Measurements from ENCODE around the gene ARHGEF10L.
A peak's percentile ranks its signal among the peaks of the same experiment; 100 is the strongest.

The ARHGEF10L gene

DNA sequence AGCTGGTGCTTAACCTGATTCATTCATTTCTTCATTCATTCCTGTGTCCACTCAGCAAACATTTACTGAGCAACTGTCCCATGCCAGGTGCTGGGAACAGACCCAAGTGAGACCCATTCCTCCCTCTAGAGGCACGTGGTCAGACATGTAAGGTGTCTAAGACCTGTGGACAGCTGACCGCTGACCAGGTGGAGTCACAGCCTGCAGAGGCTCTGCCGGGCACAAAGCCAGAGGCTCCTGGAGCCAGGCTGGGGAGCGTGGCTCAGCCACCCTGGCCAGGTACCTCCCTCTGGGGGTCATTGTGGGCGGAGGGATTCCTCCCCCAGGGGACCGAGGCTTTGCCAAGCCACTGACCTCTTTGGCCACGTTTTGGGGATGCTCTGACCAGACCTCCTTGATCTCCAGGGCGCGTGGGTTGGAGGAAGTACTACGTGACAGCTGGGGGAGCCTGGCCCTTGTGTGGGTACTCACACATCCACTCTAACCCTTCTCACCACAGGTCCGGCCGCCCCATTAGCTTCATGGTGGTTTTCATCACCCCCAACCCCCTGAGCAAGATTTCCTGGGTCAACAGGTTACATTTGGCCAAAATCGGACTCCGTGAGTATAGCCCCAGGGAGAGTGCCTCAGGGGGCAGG, 100.3 kb downstream of the ARHGEF10L start:
- no peak for TF ChIP-seq CTCF (IDR thresholded peaks at IDR 0.05)
- H3K4me3 ChIP-seq = no peak overlapping the region
- DNase-seq = no peak
- H3K27me3 ChIP-seq = no peaks in the 10 kb centered on the region
- peaks cover 0 to 84% (median 28%) of the 10 kb centered on the region in 4 donors for H3K4me1 ChIP-seq
- peaks cover 85 to 100% (median 85%) of the 10 kb centered on the region in 3 donors for H3K36me3 ChIP-seq
- intact Hi-C loops (cut with DNase I; ENCODE audit: low total_unique reads) = no loop called here
- peak overlapping the region; percentile 76 to 100 for H3K27ac ChIP-seq
- no peaks in the 10 kb centered on the region for H3K9me3 ChIP-seq

DNA sequence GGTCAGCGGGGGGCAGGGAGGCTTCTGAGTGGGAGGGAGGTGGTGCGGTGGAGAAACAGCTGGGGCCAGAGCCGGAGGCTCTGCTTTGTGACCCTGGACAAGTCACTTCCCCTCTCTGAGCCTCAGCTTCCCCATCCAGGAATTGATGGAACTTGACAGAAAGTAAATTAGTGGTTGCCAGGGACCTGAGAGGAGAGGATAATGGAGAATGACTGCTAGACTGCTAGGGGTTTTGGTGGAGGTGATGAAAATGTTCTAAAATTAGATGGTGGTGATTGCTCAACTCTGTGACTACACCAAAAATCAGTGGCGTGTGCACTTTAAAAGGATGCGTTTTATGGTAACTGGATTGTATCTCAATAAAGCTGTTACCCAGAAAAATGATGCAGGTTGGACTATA, 100.9 kb downstream of the ARHGEF10L start:
- H3K27me3 ChIP-seq = no peaks in the 10 kb centered on the region
- DNase-seq = no peak
- no peak for TF ChIP-seq CTCF (IDR thresholded peaks at IDR 0.05)
- H3K4me1 ChIP-seq = peaks cover 0 to 78% (median 26%) of the 10 kb centered on the region in 4 donors
- peaks cover 85 to 100% (median 85%) of the 10 kb centered on the region in 3 donors for H3K36me3 ChIP-seq
- H3K4me3 ChIP-seq = no peak overlapping the region
- peak overlapping the region; percentile 76 to 100 for H3K27ac ChIP-seq
- H3K9me3 ChIP-seq = no peaks in the 10 kb centered on the region
- intact Hi-C loops (cut with DNase I; ENCODE audit: low total_unique reads) = no loop called here

DNA sequence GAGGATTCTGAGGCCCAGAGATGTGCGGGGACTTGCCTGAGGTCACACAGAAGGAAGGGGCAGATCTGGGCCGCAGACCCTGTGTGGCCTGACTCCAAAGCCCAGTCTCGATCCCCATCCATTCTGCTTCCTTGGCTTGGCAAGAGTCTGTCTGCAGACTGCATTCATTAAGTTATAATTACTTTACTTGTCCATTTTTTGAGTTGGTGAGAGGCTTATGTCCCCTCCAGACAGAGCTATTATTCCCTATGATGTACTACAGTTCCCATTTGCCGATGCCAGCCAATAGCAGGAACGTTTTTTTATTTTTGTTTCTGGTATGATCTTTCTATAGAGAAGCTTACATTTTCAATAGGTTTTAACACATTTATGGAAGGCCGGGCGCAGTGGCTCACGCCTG, 101.5 kb downstream of the ARHGEF10L start:
- H3K36me3 ChIP-seq = peaks cover 83 to 100% (median 85%) of the 10 kb centered on the region in 3 donors
- intact Hi-C loops (cut with DNase I; ENCODE audit: low total_unique reads) = no loop called here
- TF ChIP-seq CTCF (IDR thresholded peaks at IDR 0.05) = no peak
- H3K4me3 ChIP-seq = no peak overlapping the region
- H3K27me3 ChIP-seq = no peaks in the 10 kb centered on the region
- peak overlapping the region; percentile 76 to 100 for H3K27ac ChIP-seq
- H3K9me3 ChIP-seq = no peaks in the 10 kb centered on the region
- no peak for DNase-seq
- H3K4me1 ChIP-seq = peaks cover 0 to 72% (median 24%) of the 10 kb centered on the region in 4 donors

GRCh38 chr1:17642169-17642568, 102.7 kb downstream of the ARHGEF10L start:
- H3K4me3 ChIP-seq = no peak overlapping the region
- no peak for DNase-seq
- H3K9me3 ChIP-seq = no peaks in the 10 kb centered on the region
- TF ChIP-seq CTCF (IDR thresholded peaks at IDR 0.05) = no peak
- no peaks in the 10 kb centered on the region for H3K27me3 ChIP-seq
- intact Hi-C loops (cut with DNase I; ENCODE audit: low total_unique reads) = no loop called here
- peak overlapping the region; percentile 76 to 100 for H3K27ac ChIP-seq
- peaks cover 80 to 100% (median 85%) of the 10 kb centered on the region in 3 donors for H3K36me3 ChIP-seq
- H3K4me1 ChIP-seq = peaks cover 0 to 70% (median 26%) of the 10 kb centered on the region in 4 donors

DNA sequence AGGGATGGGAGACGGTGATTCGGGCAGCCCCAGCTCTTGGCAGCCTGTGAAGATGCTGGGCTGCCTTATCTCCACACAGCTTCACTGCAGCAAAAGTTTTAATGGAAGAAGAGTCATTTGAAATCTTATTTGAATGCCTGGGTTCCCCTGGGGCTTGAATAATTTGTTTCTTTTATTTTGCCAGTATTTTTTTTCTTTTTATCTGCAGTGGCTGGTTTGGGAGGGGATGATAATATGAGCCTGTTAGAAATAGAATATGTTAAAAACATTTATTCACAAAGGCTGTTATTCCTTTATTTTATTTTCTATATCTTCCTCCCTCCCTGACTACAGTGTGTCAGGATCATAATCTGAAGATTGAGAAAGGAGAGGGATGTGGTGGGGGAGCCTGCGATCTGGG, 103.4 kb downstream of the ARHGEF10L start:
- Histone ChIP-seq H3K4me1 (peaks cover 0 to 76% (median 33%) of the 10 kb centered on the region in 4 donors), H3K27me3 (no peaks in the 10 kb centered on the region), H3K4me3 (no peak overlapping the region), H3K36me3 (peaks cover 72 to 92% (median 79%) of the 10 kb centered on the region in 3 donors), H3K9me3 (no peaks in the 10 kb centered on the region), H3K27ac (peak overlapping the region; percentile 76 to 100)
- TF ChIP-seq CTCF (IDR thresholded peaks at IDR 0.05) = no peak
- intact Hi-C loops (cut with DNase I; ENCODE audit: low total_unique reads) = no loop called here
- no peak for DNase-seq
